AG09309 (cell line): ENCODE data around the gene GABARAP.

Source experiments
- DNase-seq: peaks from one replicate; pipeline ENCODE4 v3.0.0-alpha.2; 2010; ENCODE audit warnings: low read depth
- H3K4me3 ChIP-seq: 2 replicates; pipeline ENCODE4 v1.5.1; 2011; ENCODE audit warnings: mild to moderate bottlenecking, low read depth, low read length, moderate library complexity; ENCODE audit not compliant: control insufficient read depth
- CTCF ChIP-seq: IDR thresholded peaks from 2 replicates; pipeline ENCODE4 v1.5.1; 2011; ENCODE audit warnings: mild to moderate bottlenecking, low read depth, low read length, inconsistent platforms; ENCODE audit not compliant: insufficient read depth, control insufficient read depth; ENCODE audit errors: missing control alignments

Gene GABARAP

GRCh38 chr17:7279448-7279847, 37.2 kb upstream of the GABARAP start:
- no peak for TF ChIP-seq CTCF
- H3K4me3 ChIP-seq, result no peak overlapping the region
- DNase-seq, result no peak

GRCh38 chr17:7266784-7267183, 24.5 kb upstream of the GABARAP start:
- no peak for TF ChIP-seq CTCF
- H3K4me3 ChIP-seq, result no peak overlapping the region
- no peak for DNase-seq

DNA sequence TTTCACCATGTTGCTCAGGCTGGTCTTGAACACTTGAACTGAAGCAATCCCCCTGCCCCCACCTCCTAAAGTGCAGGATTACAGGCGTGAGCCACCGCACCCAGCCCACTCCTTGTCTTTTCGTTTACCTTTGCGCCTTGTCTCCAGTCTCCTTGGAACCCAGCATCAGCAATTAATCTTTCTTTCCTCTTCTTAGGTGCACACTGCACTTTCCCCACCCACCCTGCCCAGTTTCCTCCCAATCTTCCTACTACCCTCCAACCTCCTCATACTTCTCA, 21.5 kb upstream of the GABARAP start:
- TF ChIP-seq CTCF, result no peak
- H3K4me3 ChIP-seq, result no peak overlapping the region
- DNase-seq, result no peak

GRCh38 chr17:7262935-7263800, 20.9 kb upstream of the GABARAP start:
- TF ChIP-seq CTCF, result no peak
- no peak for DNase-seq
- no peak overlapping the region for H3K4me3 ChIP-seq

GRCh38 chr17:7262192-7262934, 20.1 kb upstream of the GABARAP start, which contains the start of gene CLDN7:
Gene CLDN7, minus strand, starts transcription at chr17:7262478. Its CDS starts 435 bp downstream, at chr17:7262043.
- H3K4me3 ChIP-seq, result no peak within 1 kb of the TSS; the same call in 1 of the 2 replicates
- TF ChIP-seq CTCF, result no peak
- DNase-seq, result no peak

DNA sequence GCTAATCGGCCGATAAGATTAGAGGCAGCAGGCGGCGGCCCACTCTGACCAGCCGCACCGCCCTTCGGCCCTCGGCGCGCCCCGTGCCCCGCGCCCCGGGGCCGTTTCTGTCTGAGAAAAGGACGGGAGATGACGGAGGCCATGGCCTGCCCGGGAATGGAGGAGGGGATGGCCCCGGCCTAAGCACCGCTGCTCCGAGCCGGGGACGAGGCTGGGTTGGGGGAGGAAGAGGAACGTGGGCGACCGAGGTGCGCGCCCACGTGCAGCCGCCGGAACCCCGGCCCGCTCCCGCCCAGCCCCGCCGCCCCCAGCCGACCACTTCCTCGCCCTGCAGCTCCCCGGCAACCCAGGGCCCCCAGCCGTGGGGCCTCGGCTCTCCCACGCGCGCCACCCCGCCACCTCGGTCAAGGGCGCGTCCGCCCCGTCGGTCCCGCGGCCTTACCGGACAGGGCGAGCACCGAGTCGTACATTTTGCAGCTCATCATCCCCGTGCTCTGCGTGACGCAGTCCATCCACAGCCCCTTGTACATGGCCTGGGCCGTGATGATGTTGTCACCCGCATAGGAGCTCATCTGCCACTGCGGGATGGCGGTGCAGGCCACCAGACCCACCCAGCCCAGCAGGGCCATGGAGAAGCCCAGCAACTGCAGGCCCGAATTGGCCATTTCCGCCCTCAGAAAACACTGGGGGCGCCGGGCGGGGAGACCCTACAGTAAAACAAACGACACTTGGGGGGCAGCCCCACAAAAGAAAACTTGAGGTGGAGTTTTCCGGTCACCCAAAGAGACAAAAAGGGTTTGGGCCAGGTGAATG, 19.3 kb upstream of the GABARAP start:
- H3K4me3 ChIP-seq, result peak overlapping the region; percentile 36
- no peak for DNase-seq
- no peak for TF ChIP-seq CTCF
